Upper lobe of right lung (tissue), 1 donor: ENCODE data around the gene TMEM63C. TPM values are rescaled to one million over a fixed set of nuclear protein-coding genes. Genes with fewer than 3 reads are reported as not detected.

Experiments
- ATAC-seq: fragments of 200-7000 bp; cut with Tn5 transposase; one replicate; pipeline ENCODE4 v1.9.1; 2020; ENCODE audit warnings: mild to moderate bottlenecking, moderate library complexity
- DNase-seq: peaks from one replicate; pipeline ENCODE4 v3.0.0-alpha.2; 2020
- H3K27ac ChIP-seq: fragments of 200-600 bp; one replicate; pipeline ENCODE4 v1.8.0; 2022
- H3K27me3 ChIP-seq: fragments of 200-600 bp; one replicate; pipeline ENCODE4 v1.8.0; 2022; ENCODE audit warnings: mild to moderate bottlenecking
- H3K36me3 ChIP-seq: fragments of 200-600 bp; one replicate; pipeline ENCODE4 v1.8.0; 2022
- H3K4me1 ChIP-seq: fragments of 200-600 bp; one replicate; pipeline ENCODE4 v1.8.0; 2022
- H3K4me3 ChIP-seq: fragments of 200-600 bp; one replicate; pipeline ENCODE4 v1.8.0; 2022; ENCODE audit warnings: mild to moderate bottlenecking
- H3K9me3 ChIP-seq: fragments of 200-600 bp; one replicate; pipeline ENCODE4 v1.8.0; 2022
- intact Hi-C: fragments of 100-400 bp; cut with DNase I; formaldehyde crosslinking; loops from one replicate; pipeline ENCODE4 v1.11.0; 2022
- total RNA-seq: library from RNA; stranded (reverse); fragmentation: NEBNext Ultra II Directional; extraction: Animal tissue kit (Norgen Biotek cat#: 25700); gene quantifications from one replicate; pipeline ENCODE4 v1.2.1, GENCODE V29; 2021
- TF ChIP-seq, protein P1 (sequence below): fragments of 200-600 bp; IDR thresholded peaks from one replicate; pipeline ENCODE4 v1.8.0; 2022; ENCODE audit warnings: antibody characterized with exemption
- donor health status: DM: no; HTN: yes; CAD: no; lungs with severe emphysema.

The TMEM63C gene
- total RNA-seq, 1 donor from 2014 or later = 0.06 TPM

DNA sequence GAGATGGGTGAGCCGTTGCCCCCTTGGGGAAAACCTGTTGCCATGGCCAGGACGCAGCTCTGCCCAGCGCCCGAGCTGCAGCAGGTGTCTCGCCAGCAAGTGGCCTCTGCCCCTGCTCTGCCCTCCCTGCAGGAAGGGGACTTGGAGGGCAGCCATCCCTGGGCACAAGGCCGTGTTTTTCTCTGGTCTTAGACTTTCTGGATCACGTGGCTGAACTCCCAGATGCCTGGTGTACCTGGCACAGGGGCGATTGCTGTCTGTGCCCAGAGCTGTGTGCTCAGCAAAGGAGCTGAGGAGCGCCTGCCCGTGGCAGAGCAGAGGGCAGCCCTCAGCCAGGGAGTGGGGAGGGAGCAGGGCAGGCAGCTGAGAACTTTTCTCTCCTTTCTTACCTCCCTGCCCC is 38.0 kb downstream of the TMEM63C start:
- no peaks in the 10 kb centered on the region for H3K27me3 ChIP-seq
- intact Hi-C loops = no loop called here

GRCh38 chr14:77220246-77221017 is 38.8 kb downstream of the TMEM63C start:
- intact Hi-C loops = no loop called here
- Histone ChIP-seq H3K4me1 (no peaks in the 10 kb centered on the region), H3K27me3 (no peaks in the 10 kb centered on the region), H3K4me3 (no peak overlapping the region), H3K36me3 (no peaks in the 10 kb centered on the region), H3K9me3 (no peaks in the 10 kb centered on the region), H3K27ac (no peak overlapping the region)
- DNase-seq (no peak), ATAC-seq (no peak)
- TF ChIP-seq, protein P1, sequence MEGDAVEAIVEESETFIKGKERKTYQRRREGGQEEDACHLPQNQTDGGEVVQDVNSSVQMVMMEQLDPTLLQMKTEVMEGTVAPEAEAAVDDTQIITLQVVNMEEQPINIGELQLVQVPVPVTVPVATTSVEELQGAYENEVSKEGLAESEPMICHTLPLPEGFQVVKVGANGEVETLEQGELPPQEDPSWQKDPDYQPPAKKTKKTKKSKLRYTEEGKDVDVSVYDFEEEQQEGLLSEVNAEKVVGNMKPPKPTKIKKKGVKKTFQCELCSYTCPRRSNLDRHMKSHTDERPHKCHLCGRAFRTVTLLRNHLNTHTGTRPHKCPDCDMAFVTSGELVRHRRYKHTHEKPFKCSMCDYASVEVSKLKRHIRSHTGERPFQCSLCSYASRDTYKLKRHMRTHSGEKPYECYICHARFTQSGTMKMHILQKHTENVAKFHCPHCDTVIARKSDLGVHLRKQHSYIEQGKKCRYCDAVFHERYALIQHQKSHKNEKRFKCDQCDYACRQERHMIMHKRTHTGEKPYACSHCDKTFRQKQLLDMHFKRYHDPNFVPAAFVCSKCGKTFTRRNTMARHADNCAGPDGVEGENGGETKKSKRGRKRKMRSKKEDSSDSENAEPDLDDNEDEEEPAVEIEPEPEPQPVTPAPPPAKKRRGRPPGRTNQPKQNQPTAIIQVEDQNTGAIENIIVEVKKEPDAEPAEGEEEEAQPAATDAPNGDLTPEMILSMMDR = no peak

More for the DNA sequence above, 38.0 kb downstream of the TMEM63C start:
- no peak overlapping the region for H3K4me3 ChIP-seq
- no peaks in the 10 kb centered on the region for H3K9me3 ChIP-seq
- no peak overlapping the region for H3K27ac ChIP-seq
- DNase-seq = no peak
- H3K36me3 ChIP-seq = no peaks in the 10 kb centered on the region
- no peaks in the 10 kb centered on the region for H3K4me1 ChIP-seq
- ATAC-seq = no peak
- TF ChIP-seq, protein P1 = no peak

DNA sequence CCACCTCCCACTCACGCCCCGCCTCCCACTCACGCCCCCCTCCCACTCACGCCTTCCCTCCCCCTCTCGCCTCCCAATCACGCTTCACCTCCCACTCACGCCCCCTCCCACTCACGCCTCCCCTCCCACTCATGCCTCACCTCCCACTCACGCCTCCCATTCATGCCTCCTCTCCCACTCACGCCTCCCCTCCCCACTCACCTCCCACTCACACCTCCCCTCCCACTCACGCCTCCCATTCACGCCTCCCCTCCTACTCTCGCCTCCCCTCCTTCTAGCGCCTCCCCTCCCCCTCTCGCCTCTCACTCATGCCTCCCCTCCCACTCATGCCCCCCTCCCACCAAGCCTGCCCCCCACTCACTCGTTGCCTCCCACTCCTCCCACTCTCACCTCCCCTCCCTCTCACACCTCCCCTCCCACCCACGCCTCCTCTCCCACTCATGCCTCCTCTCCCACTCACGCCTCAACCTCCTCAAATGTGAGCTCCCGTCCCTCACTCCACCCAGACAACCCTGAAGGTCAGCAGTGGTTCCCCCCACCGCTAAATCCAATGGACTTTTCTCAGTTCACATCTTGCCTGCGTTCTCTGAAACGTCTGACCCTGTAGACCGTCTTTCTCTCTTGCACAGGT is 39.8 kb downstream of the TMEM63C start:
- no peaks in the 10 kb centered on the region for H3K9me3 ChIP-seq
- H3K36me3 ChIP-seq = no peaks in the 10 kb centered on the region
- no peak overlapping the region for H3K27ac ChIP-seq
- intact Hi-C loops = no loop called here
- DNase-seq (no peak), ATAC-seq (no peak)
- H3K27me3 ChIP-seq = no peaks in the 10 kb centered on the region
- no peaks in the 10 kb centered on the region for H3K4me1 ChIP-seq
- H3K4me3 ChIP-seq = no peak overlapping the region
- TF ChIP-seq, protein P1 = no peak

GRCh38 chr14:77222546-77223225 is 41.1 kb downstream of the TMEM63C start:
- no peak for DNase-seq
- no peaks in the 10 kb centered on the region for H3K36me3 ChIP-seq
- no peaks in the 10 kb centered on the region for H3K4me1 ChIP-seq

DNA sequence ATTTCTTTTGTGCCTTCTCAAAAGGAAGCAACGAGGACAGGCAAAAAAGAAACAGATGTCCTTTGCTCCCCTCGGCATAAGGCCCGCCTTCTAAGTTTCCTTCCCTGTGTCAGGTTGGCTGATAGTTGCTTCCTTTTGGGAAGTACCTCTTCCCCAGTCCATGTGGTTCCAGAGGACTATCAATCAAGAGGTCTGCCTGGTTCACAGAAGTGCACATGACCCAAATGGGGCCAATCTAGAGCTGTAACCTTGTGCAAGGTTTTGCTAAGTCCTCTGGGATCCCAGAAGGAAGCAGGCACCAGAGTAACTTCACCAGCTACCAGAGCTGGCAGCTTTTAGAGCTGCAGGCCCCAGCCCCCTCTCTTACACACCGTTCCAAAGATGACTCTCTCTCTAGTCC is 42.6 kb downstream of the TMEM63C start:
- TF ChIP-seq, protein P1 = no peak

More at GRCh38 chr14:77222546-77223225, 41.1 kb downstream of the TMEM63C start:
- TF ChIP-seq, protein P1 = no peak
- Histone ChIP-seq H3K4me3 (no peak overlapping the region), H3K27me3 (no peaks in the 10 kb centered on the region), H3K27ac (no peak overlapping the region), H3K9me3 (no peaks in the 10 kb centered on the region)
- intact Hi-C loops = no loop called here
- ATAC-seq = no peak

More for the DNA sequence above, 42.6 kb downstream of the TMEM63C start:
- no peak for DNase-seq
- Histone ChIP-seq H3K36me3 (no peaks in the 10 kb centered on the region), H3K27me3 (no peaks in the 10 kb centered on the region), H3K9me3 (no peaks in the 10 kb centered on the region), H3K4me1 (no peaks in the 10 kb centered on the region), H3K4me3 (no peak overlapping the region), H3K27ac (no peak overlapping the region)
- intact Hi-C loops = no loop called here
- ATAC-seq = peak; percentile 17
